HL-60/S4 (cell line): Measurements from ENCODE around the gene TYRO3.

ENCODE experiments used
- in situ Hi-C: fragments of 300-500 bp; cut with MboI; formaldehyde crosslinking; loops from 2 replicates; pipeline ENCODE4 v1.14.3; 2022; ENCODE audit warnings: low sequenced_read_pairs

TYRO3 gene

DNA sequence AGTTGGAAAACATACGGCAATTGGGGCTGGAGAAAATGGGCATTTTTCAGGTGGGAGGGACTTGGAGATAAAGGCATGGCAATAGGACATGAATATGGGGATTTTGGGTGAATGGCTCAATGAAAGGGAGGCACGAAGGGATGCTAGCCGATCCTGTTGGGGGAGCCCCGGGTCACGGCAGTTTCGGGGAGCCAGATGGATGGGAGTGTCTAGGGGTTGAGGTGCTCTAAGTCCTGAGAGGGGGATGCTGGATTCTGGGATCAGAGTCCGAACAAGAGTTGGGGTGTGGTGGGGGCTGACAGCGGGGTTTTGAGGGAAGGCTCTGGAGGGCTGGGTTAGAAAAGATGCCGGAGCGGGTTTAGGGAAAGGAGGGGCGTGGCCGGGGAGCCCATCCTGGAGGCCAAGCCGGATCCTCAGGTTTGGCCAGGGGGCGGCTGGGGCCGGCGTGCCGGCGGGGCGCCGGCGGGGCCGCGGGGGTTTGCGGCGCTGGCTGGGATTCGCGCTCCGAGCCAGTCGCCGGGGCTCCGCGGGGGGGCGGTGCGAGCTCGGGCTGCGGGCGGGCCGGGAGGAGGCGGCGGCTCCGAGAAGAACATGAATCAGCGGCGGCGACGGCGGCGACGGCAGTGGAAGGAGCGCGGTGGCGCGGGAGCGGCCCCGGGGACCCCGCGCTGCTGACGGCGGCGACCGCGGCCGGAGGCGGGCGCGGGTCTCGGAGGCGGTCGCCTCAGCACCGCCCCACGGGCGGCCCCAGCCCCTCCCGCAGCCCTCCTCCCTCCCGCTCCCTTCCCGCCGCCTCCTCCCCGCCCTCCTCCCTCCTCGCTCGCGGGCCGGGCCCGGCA lies at the start of gene TYRO3:
TYRO3 (plus strand) TSS at position 813 of the 839 bp plus-strand sequence. CDS start 46 bp downstream, outside the sequence.
- in situ Hi-C loops, result no loop called here

DNA sequence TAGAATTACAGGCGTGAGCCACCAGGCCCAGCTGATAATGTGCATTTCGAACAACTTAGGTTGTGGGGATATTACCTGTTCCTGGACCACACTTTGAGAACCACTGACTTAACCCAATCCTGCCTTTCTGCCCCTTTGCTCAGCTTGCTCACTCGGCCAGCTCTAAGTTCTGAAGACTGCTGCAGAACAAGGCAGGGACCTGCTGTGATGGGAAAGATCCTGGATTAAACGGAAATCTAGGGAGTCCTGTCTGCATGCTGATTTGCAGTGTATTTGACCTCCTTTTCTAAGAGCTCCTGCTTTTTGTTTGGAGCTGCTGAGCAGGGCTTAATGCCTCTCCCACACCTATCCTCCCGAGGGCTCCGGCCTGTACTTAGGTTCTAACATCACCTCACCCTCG lies 48.3 kb upstream of the TYRO3 start:
- in situ Hi-C loops, result no loop called here

DNA sequence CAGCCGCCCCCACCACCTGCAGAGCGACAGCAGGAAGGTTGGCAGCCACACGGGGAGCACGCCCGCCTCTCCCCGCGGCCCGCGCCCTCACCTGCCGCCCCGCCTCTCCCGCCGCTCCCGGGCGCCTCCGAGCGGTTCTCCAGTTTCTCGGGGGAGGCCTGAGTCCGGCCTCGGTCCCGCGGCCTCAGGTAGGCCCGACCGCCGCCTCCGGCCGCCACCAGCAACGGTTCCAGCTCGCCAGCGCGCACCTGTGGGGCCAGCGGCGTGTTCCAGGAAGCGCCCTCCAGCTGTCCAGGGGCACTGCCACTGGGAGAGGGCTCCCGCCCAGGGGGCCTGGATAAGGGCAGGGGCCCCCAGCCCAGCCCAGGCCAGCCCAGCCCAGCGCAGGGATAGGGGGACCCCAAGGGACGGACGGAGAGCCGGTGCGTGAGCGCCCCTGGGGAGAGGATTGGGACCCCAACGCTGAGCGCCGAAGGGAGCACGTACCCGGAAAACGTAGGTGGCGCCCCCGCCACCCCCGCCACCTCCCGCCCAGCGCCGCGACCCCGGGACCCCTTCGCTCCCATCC lies 47.6 kb upstream of the TYRO3 start:
- in situ Hi-C loops, result no loop called here

GRCh38 chr15:41511899-41512369 lies 47.1 kb upstream of the TYRO3 start:
- in situ Hi-C loops, result no loop called here

GRCh38 chr15:41512512-41512939 lies 46.5 kb upstream of the TYRO3 start:
- in situ Hi-C loops, result no loop called here

GRCh38 chr15:41512940-41513505 lies 46.0 kb upstream of the TYRO3 start:
- in situ Hi-C loops, result no loop called here

DNA sequence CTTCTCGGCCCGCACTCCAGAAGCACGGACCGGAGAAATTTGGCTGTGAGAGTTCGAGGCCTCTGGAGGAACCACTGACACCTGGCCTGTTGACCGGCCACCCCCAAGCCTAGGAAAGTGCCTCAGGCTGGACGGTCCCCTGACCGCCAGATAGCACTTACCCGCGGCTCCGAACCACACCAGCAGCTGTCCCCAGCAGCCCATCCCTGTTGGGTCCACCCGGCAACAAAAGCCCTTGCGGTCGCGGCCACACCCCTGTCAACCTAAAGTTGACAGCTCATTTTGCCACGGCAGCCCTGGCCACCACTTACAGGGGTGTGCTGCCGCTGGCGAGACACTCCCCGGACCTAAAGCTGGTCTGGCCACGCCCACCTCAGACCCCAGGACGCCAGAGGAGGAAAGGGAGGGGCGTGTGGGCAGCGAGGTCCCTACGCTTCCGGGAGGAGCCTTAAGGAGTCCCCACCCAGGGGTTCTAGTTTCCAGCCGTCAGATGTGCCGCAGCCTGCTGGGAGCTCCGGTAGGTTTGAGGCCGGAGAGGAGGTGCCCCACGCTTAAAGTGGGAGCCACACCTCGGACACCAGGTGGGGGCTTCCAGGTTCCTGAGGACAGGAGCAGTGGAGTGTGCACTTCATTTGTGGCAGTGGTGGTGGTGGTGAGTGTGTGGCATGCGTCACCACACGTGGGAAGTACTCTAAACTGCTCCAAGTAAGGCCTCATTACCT lies 45.3 kb upstream of the TYRO3 start, which contains the start of gene LTK:
LTK (minus strand) TSS at position 322 of the 722 bp plus-strand sequence; CDS start at position 204, 118 bp downstream.
- in situ Hi-C loops, result no loop called here

- in situ Hi-C loops, result no loop called here
Observed at GRCh38 chr15:41517895-41518449, 41.0 kb upstream of the TYRO3 start.

DNA sequence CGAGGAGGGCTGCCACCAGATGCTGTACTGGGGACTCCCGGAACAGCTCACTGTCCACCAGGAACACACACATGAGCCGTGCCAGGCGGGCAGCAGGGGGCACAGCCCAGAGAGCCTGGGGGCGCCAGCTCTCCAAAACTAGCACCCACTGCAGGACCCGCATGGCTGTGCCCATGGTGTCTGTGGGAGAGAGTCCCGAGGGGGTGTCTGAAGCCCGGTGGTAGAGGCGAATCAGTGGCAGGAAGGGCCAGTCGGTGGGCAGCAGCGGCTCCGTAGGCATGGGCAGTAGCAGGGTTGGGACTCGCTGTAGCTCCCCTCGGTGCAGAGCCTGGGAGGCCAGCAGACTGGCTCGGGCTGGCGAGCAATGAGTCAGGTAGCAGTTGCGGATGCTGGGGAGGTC lies 38.4 kb upstream of the TYRO3 start:
- in situ Hi-C loops, result no loop called here

DNA sequence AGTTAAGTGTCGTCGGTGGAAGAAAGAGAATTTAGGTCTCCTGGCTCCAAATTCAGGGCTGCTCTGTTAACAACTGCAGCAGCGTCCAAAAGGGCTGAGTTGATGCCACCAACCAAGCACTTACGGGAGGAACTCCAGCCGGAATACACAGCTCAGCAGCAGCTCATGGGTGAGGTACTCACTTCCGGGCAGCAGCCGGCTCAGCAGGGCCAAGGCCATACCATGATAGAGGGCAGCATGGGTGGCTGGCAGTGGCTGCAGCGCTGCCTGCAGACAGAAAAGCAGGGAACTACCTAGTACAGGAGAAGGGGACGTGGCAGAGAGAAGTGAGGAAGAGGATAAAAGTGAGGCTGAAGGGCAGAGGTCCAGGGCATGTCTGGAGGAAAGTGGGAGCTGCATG lies 37.4 kb upstream of the TYRO3 start:
- in situ Hi-C loops, result no loop called here

- in situ Hi-C loops, result no loop called here
Observed at GRCh38 chr15:41523097-41523496, 35.9 kb upstream of the TYRO3 start.

GRCh38 chr15:41530363-41530956 lies 28.6 kb upstream of the TYRO3 start:
- in situ Hi-C loops, result no loop called here

DNA sequence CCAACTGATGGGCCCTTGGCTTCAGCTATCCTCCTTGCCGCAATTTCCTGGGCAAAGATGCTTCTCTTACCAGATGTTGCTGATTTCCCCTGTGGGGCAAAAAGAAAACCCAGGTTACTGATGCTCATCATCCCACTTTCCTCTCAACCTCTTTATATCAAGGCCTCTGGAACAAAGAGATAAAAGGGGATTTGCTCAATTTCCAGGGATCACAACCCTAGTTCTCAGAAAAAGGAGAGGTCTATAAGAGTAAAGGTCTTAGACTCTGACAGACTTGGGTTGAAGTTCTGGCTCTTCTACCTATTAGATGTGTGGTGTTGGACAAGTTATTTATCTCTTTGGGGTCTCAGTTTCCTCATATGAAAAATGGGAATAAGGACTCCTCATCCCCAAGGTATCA lies 23.5 kb upstream of the TYRO3 start:
- in situ Hi-C loops, result no loop called here

DNA sequence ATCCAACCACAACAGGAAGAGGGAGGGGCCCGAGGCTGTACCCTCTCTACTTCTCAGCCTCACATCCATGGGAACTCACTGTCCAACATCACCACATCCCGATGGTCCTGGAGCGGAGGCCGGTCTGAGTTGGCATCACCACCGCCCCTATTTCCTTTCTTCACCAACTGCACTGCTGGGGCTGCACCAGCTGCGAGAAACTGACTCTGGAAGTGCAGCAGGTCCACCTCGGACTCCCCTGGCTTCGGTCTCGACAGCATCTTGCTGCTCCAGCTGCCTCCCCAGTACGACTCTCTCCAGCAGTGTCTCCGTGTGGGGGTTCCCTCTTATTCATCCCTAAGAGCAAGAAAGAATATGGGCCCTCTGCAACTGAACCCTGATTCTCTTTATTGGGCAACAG lies 22.1 kb upstream of the TYRO3 start:
- in situ Hi-C loops, result no loop called here

DNA sequence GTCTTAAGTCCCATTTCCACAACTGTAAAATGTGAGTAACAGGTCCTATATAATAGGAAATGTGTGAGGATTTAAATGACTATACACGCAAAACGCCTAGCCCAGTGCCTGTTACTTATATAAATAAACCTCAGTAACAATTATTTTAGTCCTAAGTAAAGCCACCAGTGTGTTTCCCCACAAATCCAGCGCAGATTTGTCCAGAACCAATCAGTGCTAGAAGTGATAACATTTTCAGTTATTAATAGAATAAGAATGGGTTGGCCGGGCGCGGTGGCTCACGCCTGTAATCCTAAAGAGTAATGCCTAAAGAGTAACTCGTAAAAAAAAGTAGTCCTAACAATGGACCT lies 15.5 kb upstream of the TYRO3 start:
- in situ Hi-C loops, result no loop called here

DNA sequence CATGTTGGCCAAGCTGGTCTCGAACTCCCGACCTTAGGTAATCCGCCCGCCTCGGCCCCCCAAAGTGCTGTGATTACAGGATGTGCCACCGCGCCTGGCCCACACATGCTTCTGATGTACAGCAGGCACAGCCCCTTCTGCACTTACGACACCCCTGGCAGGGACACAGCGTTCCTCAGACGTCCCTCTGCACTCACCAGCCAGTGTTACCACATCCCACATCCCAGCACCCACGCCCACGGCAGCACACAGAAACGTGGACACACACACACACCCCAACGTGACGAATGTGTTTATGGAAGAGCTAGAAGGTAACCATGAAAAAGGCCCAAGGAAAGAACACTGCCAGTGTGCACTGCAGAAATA lies 14.4 kb upstream of the TYRO3 start:
- in situ Hi-C loops, result no loop called here

DNA sequence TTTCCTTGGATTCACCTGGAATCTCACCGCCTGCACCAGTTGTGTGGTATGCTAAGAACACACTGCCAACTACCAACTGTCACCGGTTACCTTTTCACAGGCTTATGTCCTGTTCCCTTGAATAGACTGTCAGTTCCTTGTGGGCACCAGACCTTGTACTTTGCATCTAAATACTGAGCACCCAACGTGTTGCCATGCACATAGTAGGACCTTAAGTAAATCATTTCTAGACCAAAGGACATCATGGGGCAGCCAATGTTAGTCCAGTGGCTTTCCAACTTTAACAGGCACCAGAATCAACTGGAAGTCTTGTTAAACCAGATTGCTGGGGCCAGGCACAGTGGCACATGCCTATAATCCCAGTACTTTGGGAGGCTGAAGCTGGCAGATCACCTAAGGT lies 13.8 kb upstream of the TYRO3 start:
- in situ Hi-C loops, result no loop called here

- in situ Hi-C loops, result no loop called here
Observed at GRCh38 chr15:41546851-41547786, 11.9 kb upstream of the TYRO3 start.

DNA sequence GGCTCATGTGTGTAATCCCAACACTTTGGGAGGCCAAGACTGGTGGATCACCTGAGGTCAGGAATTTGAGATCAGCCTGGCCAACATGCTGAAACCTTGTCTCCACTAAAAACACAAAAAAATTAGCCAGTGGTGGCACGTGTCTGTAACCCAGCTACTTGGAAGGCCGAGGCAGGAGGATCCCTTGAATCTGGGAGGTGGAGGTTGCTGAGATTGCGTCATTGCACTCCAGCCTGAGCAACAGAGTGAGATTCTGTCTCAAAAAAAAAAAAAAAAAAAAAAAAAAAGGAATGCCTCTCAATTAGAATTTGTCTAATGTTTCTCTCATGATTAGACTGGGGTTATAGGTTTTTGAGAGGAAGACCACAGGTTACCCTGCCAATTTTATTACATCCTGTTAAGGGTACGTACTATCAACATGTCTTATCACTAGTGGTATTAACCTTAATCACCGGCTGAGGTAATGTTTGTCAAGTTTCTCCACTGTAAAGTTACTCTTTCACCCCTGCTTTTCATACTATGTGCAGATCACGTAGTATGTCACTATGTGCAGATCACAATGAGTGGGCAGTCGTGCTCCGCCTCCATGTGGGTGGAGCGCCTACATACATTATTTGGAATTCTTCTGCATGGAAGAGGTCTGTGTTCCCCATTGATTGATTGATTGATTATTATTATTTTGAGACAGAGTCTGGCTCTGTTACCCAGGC lies 8.8 kb upstream of the TYRO3 start:
- in situ Hi-C loops, result no loop called here
